NT2/D1 (cell line): ENCODE data around the gene GNG3.

Source experiments
- SUZ12 ChIP-seq: IDR thresholded peaks from 2 replicates; pipeline ENCODE4 v1.6.1; 2011; ENCODE audit not compliant: insufficient read length, insufficient read depth; ENCODE audit errors: extremely low read depth
- YY1 ChIP-seq: IDR thresholded peaks from 2 replicates; pipeline ENCODE4 v1.6.1; 2011; ENCODE audit not compliant: insufficient read length, insufficient read depth
- ZNF274 ChIP-seq: IDR thresholded peaks from 2 replicates; pipeline ENCODE4 v1.6.1; 2011; ENCODE audit warnings: mild to moderate bottlenecking, low read depth, low read length

GRCh38 chr11:62680825-62681240 lies 26.6 kb upstream of the GNG3 start:
- TF ChIP-seq YY1 = no peak
- no peak for TF ChIP-seq ZNF274
- no peak for TF ChIP-seq SUZ12
